GM10248 (cell line): ENCODE data around the gene ADAP1.

ENCODE experiments used
- CTCF ChIA-PET: fragments of 300-600 bp; sonication (Branson Sonifier 250); formaldehyde crosslinking; extraction: SDS; loops from one replicate; lab custom pipeline; 2021; ENCODE audit warnings: antibody characterized with exemption; lab: Yijun Ruan, JAX
- POLR2A ChIA-PET: fragments of 350-650 bp; sonication (Branson Sonifier 250); formaldehyde crosslinking; extraction: SDS; loops from one replicate; lab custom pipeline; 2020; ENCODE audit warnings: antibody characterized with exemption; lab: Yijun Ruan, JAX
- DNase-seq: peaks from one replicate; pipeline ENCODE4 v3.0.0; 2012; ENCODE audit errors: extremely low spot score
- TF ChIP-seq, protein P1 (sequence below): IDR thresholded peaks from 2 replicates; pipeline ENCODE4 v1.5.1; 2012; ENCODE audit warnings: mild to moderate bottlenecking, low read depth; ENCODE audit errors: extremely low read depth, missing control alignments, control extremely low read depth

ADAP1 gene

GRCh38 chr7:898855-899681 lies 55.4 kb downstream of the ADAP1 start:
- CTCF ChIA-PET = no interaction called here
- no peak for DNase-seq
- TF ChIP-seq, protein P1, sequence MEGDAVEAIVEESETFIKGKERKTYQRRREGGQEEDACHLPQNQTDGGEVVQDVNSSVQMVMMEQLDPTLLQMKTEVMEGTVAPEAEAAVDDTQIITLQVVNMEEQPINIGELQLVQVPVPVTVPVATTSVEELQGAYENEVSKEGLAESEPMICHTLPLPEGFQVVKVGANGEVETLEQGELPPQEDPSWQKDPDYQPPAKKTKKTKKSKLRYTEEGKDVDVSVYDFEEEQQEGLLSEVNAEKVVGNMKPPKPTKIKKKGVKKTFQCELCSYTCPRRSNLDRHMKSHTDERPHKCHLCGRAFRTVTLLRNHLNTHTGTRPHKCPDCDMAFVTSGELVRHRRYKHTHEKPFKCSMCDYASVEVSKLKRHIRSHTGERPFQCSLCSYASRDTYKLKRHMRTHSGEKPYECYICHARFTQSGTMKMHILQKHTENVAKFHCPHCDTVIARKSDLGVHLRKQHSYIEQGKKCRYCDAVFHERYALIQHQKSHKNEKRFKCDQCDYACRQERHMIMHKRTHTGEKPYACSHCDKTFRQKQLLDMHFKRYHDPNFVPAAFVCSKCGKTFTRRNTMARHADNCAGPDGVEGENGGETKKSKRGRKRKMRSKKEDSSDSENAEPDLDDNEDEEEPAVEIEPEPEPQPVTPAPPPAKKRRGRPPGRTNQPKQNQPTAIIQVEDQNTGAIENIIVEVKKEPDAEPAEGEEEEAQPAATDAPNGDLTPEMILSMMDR = no peak
- POLR2A ChIA-PET = no interaction called here

- ChIA-PET POLR2A (no interaction called here), CTCF (no interaction called here)
- no peak for DNase-seq
- TF ChIP-seq, protein P1 = no peak
Measured at GRCh38 chr7:898460-898854, 56.0 kb downstream of the ADAP1 start.

DNA sequence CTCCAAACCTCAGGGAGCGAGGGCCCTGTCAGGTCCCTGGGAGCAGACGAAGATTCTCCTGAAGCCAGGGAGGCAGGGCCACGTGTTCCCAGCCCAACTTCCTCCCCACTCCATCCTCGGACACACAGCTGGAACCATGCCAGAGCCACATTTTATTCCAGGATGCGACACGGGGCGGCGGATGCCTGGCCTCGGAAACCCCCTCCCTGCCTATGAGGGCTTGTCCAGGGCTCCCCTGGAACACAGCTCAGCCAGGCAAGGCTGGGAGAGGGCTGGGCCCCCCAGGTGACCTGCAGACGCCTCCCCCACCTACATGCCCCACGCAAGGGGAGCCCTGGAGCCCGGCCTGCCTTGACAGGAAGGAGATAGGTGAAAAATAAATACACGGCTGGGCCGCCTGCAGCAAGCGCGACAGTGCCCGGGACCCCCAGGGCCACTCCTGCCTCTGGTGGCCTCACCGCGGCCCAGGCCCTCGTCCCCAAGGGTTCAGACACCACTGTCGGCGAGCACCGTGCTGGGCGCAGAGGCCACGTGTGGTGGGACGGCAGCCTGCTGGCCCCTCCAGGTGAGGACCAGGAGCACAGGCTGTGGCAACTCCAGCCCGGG lies 56.6 kb downstream of the ADAP1 start:
- TF ChIP-seq, protein P1 = no peak
- ChIA-PET POLR2A (no interaction called here), CTCF (interaction anchor here (1.0 kb wide), 1 partner anchor 168 kb away, joined by 3 read pairs; no protein-coding TSS in a partner anchor)
- no peak for DNase-seq

DNA sequence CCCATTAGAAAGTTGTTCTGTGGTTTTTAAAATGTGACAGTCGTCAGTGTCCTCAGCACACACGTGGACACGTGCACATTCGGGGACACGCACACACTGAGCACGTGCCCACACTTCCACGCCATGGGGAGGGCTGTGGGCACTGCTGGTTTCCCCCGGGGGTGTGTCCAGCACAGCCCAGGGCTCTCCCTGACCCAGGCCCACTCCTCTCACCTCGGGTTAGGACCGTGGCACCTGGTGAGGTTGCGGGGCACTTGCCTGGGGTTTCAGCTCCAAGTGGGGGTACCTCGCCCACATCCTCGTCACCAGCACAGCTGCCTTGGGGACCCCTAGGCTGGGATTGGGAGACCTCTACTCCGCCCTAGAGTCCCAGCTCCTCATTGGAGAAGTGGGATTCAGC lies 57.4 kb downstream of the ADAP1 start:
- CTCF ChIA-PET = interaction anchor here (1.0 kb wide), 1 partner anchor 169 kb away, joined by 3 read pairs; no protein-coding TSS in a partner anchor
- POLR2A ChIA-PET = no interaction called here
- TF ChIP-seq, protein P1 = no peak
- DNase-seq = no peak

- DNase-seq = no peak
- TF ChIP-seq, protein P1 = no peak
- CTCF ChIA-PET = interaction anchor here (1.0 kb wide), 1 partner anchor 170 kb away, joined by 3 read pairs; no protein-coding TSS in a partner anchor
- POLR2A ChIA-PET = no interaction called here
Measured at GRCh38 chr7:896346-897075, 58.0 kb downstream of the ADAP1 start.

DNA sequence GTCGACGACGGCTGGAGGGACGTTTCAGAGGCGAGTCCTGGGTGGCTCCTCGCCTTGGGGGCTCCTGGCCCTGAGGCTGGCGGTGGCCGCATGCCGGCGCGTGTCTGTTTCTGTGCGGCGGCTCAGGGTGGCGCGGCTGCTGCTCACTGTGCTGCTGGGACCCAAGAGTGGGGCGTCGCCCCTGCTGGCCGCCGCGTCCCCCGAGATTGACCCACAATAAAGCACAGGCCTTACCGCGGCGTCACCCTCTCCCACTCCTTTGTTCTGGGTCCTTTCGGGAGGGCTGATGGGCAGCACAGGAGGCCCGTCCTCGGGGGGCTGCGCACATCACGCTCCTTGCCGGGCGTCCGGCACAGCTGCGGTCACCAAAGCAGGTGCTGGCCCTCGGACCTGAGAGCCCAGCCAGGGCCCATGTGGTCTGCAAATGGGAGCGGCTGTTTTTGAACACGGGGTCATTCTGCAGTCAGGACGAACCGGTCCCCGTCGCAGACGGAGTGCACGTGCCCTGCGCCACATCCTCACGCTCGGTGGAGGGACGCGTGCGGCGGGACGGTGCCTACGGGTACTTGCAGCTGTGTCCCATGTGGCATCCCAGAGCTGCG lies 58.9 kb downstream of the ADAP1 start:
- ChIA-PET POLR2A (no interaction called here), CTCF (no interaction called here)
- TF ChIP-seq, protein P1 = no peak
- DNase-seq = no peak
